Activated T-cell treated with anti-CD3 and anti-CD28 coated beads, Interleukin-2, amount 50 U/mL, for 48 hours (primary cell): Measurements from ENCODE around the gene EPB41L5.

Experiments
- DNase-seq, 2 experiments: peaks; one replicate each; pipeline ENCODE4 v3.0.0-alpha.2; 2020

Gene EPB41L5

DNA sequence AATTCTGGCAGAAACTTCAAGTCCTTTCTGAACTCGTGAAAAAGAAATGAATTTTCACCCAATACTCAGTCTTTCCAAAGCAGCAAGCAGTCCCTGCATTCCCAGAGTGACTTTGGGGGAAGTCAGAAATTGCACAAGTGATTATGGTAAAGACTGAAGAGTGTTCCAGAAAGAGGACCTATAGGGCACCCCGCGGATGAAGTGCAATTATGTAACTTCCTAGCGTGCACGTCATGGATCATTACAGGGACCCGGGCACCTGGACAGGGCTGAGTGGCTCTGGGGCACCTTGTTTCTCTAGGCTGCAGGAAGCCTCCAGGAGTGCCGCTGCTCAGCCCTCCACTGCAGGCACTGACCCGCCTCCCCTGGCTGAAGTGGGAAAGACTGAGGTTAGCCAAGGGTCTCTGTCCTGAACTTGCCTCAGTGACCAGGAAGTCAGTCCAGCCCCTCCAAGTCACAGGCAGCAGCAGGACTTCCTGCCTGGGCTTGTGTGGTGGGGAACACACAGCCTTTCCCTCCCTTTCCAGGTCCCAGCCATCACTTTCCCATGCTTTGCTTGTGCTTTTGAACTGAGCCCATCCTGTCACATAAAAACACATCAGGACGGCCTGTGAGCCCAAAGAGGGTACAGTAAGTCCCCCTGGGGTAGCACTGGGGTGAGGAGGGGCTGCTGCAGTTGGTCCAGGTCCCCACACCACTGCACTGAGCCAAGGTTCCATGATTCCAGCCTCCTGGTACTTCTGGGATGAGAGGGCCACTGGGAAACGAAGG, 190.6 kb downstream of the EPB41L5 start:
- no peak for DNase-seq

DNA sequence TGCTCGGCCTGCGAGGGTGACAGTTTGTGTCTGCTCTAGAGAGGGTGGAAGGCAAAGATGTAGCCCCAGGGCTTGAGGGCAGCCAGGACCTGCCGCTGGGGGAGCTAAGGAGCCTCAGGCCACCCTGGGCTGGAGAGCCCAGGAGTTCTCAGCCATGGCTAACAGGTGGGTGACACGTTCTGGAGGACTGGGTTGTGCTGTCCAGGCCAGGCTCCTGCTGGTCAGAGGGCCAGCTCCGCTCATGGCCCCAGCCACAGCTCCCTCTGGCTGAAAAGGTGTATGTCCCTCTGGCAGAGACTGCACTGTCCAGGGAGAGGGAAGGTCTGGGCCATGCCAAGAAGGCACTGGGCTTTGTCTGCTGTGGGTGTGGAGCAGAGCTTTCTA, 191.1 kb downstream of the EPB41L5 start:
- DNase-seq, result no peak

GRCh38 chr2:120204417-120204816, 191.5 kb downstream of the EPB41L5 start:
- DNase-seq, result no peak

DNA sequence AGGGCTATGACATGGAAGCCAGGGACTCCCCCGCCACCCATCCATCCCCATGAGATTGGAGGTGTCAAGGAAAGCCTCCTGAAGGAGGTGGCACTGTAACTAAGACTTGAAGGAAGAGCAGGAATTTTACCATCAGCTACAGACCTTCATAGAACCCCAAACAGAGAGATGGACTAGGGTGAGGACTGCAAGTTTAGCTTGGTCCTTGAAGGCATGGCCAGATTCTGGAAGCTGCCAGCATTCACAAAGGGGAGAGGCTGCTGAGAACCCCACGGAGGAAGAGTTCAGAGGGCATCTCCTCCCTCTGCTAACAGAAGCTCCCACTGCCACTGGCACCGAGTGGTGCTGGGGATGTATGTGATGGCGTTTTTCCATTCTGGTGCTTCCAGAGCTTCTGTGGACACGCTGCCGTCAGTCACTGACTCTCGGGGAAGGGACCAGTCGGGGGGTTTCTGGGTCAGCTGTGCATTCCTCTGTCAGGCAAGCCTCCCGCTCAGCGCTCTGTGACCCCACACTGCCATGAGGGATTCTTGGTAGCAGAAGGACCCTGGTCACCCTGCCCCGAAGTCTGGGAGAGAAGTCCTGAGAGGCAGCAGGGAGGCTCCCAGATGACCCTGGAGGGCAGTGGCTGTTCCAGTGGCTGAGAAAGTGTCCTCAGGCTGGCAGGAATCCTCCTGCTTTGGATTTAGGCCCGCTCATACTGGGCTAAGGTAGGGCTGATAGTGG, 192.2 kb downstream of the EPB41L5 start:
- DNase-seq, result no peak

GRCh38 chr2:120206022-120206581, 193.2 kb downstream of the EPB41L5 start:
- DNase-seq, result peak; percentile 68 to 76

- no peak for DNase-seq
Measured at GRCh38 chr2:120208381-120209353, 195.8 kb downstream of the EPB41L5 start.

- peak in 1 of 2 experiments; percentile 16 for DNase-seq
Measured at GRCh38 chr2:120209427-120210269, 196.8 kb downstream of the EPB41L5 start.

DNA sequence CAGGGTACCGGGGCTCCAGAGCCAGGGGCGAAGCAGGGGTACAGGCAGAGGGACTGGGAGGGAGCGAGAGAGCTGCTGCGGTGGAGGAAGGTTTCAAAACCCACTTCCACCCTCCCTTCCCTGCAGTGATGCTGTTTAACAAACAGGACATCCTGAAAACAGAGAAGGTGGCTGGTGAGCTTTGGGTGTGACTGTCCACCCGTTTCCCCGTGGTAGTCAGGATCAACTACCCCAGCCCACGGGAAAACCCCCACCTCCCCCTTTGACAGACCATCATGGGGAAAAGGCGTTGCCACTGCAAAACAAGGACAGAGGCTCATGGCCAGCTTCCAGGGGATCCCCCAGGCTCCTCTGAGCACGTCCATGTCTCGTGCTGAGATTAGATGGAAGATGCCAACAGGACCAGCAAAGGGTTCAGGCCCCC, 197.4 kb downstream of the EPB41L5 start:
- peak; percentile 18 for DNase-seq

DNA sequence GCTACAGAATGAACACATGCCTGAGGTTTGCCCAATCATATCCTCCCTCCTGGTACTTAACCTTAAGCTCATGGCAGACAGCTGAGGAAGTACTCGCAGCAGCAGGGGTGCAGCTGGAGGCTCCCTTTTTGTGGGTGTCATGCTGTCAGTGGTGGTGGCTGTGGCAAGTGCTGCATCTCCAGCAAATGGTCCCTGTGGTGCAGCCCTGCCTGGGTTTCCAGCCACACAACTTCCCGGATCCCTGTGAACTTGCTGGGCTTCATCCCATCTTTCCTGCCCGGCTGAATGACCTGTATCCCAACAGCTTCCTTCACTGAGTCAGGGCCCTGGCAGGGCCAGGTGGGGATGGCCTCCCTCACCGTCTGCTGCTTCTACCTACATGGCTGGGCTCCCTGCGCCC, 205.3 kb downstream of the EPB41L5 start:
- DNase-seq, result no peak

DNA sequence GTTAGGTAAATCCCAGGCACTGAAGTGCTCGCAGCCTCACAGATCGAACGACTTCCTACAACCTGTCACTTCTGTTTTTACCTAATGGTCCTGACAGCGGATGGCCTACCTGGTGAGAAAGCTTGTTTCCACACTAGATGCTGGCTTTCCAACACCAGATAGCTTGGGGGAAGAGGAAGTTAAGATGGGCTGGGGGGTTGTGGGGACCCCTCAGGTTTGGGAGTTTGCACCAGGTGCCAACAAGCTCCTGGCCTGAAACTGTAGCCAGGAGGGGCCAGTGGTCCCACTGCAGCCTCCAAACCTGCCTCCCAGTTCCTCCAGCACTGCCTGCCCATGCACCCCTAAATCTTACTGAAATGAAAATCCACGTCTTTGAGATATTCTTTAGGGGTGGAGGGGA, 206.4 kb downstream of the EPB41L5 start:
- DNase-seq, result no peak

- DNase-seq, result no peak
Measured at GRCh38 chr2:120219766-120220165, 206.9 kb downstream of the EPB41L5 start.

- DNase-seq, result peak in 1 of 2 experiments; percentile 7
Measured at GRCh38 chr2:120220756-120221155, 207.9 kb downstream of the EPB41L5 start.

DNA sequence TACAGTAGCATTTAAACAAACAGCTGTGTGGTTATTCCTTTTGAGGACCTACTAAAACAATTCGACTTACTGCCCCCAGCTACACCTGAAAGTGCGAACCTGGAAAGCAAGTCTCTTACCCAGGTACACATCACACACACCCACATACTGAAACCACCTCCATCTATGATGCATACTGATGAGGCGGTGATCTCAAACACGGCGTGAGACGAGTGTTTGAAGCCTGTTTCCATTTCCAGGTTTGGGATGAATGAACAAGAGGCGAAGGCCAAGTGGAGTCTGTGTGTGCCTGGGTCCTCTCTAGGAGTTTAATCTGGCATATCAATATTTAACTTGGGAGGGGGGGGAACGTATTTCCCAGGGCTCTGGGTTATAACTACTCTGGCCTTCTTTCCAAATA, 208.7 kb downstream of the EPB41L5 start:
- DNase-seq, result peak; percentile 34 to 35

DNA sequence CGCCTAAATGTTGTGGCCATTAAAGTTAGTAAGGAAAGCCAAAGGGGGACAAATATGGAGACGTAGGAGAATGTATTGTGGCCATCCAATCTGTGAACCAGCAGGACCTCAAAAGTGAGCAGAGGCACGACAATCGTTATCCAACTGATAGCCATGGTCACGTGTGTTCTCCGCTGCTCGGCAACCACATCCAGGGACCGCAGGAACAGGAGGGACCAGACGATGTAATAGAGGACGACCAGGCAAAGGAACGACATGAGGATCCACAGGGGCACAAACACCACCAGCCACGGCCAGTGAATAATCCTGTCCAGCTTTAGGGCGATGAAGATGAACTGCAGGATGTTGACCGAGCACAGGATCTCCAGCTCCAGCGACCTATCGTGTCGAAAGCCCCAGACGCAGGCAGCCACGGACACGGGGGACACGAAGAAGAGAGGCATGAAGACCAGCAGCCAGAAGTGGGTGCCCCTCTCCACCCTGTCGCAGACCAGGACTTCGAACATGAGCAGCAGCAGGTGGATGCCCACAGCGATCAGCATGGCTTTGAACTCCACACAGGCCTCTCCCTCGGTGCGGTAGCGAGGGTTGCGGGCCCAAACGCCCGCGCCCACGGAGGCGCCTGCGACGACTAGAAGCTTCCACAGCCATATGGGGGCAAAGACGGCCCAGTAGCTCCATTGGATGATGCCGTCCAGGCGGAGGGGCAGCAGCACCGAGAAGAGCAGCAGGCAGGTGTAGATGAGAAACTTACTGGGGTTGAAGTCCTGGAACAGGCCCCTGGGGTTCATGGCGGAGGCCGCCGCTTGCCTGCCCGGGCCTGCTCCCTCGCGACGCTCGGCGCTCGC, 209.5 kb downstream of the EPB41L5 start:
- DNase-seq, result peak in 1 of 2 experiments; percentile 14

DNA sequence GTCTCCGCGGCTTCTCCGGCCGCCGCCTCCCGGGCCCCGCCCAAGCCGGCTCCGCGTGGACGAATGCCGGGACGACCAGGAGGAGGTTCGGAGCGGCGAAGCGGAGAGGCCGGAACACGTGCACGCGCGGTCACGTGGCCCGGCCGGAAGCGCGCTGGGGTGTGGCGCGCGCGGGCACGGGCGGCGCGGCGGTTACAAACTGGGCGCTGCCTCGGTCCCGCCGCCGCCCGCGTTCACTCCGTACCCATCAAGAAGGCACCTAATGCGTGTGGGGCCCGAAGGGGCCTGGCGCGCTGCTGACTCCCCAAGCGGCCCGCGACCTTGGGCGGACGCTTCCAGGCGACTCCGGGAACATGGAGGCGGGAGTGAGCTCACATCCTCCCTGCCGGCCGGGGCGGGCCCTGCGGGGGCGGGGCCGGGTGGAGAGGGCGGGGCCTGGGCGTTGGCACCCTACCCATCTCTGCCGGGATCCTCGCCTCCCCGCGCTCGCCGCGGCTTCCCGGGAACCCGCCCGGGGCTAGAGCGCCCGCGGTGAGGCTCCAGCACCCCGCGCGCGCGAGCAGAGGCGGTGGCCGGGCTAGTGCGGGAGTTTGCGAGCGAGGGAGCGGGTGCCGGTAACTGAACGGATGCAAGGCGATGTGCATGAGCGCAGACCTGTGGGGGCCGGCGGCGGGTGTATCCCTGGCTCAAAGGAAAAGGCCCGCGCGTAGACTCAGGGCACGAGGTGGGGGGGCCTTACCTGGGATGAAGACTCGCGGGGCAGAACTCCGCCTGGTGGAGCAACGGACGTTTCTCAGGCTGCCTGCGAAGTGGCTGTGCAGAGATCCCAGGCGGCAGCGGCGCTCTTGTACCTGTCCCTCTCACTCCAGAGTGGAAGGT, 210.4 kb downstream of the EPB41L5 start, which contains the start of gene TMEM185B:
Gene TMEM185B (minus strand): TSS at position 367 of the 879 bp plus-strand sequence. CDS start 424 bp downstream, outside the sequence.
- DNase-seq, result peak; percentile 94 to 95

DNA sequence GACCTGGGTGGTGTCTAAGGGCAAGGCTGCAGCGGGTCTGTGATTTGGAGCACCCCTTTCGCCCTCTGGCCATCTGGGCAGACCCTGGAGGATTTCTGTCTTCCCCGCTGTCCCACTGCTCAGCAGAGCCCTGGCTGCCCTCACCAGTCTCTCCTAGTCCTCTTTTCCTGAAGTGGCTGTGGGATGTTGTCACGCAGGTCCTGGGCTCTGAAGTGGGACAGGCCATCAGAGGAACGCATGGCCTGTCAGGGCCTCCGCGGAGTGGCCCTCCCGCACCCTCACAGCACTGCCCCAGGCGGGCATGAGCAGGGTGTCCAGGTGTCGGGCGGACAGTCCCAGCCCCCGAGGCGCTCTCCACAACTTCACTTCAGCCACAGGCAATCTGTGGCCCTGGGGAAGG, 211.4 kb downstream of the EPB41L5 start:
- no peak for DNase-seq

GRCh38 chr2:120224735-120225548, 212.1 kb downstream of the EPB41L5 start:
- DNase-seq, result no peak

DNA sequence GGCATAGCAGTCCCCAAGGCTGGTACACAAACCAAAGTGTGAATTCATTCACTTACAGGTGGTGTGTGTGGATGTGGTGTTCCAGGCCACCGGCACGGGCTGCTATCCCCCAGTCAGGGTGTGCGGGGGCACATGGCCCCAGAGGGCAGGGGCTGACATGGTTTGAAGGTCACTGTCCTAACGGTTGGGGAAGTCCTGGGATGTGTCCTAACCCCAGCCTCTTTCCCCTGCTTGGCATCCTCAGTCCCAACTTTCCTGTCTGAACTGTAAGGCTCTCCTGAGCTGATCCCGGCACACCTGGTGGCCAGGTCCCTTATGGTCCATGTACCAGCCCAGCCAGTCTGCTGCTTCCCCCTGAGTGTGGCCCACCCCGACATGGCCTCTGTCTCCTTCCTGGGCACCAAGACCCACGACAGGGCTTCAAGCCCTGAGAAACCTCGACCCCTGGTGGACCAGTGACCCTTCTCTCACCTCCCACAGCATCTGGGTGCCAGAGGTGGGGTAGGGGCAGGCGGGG, 212.7 kb downstream of the EPB41L5 start:
- no peak for DNase-seq
